ENCODE results near the gene INF2. TPM values are rescaled to one million over a fixed set of nuclear protein-coding genes. Genes with fewer than 3 reads are reported as not detected.

The INF2 gene
- total RNA-seq, 1 donor from 2014 or later, result 126 TPM

DNA sequence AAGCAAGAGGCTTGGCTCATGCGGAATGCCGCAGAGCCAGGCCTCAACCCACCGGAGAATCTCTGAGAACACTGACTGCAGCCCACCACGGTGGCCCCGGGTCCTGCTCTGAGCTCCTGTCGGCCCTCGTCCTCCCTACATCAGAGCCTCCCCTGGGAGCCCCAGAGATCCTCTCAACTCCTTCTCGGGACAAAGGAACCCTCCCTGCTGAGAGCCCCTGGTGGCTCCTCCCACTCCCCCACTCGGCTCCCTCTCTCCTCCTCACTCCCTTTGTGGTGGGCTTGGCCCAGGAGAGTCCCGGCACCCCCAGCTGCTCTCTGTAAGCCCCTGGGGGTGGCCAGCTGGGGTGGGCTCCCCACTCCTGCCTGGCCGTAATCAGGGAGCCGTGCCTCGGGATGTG, 11.1 kb upstream of the INF2 start:
- Histone ChIP-seq H3K27ac (ENCODE audit: low read depth, low read length) (peak overlapping the region; percentile 89), H3K27me3 (ENCODE audit: insufficient read depth, low read length) (no peaks in the 10 kb centered on the region)
- no peak for DNase-seq (ENCODE audit: low read depth)

DNA sequence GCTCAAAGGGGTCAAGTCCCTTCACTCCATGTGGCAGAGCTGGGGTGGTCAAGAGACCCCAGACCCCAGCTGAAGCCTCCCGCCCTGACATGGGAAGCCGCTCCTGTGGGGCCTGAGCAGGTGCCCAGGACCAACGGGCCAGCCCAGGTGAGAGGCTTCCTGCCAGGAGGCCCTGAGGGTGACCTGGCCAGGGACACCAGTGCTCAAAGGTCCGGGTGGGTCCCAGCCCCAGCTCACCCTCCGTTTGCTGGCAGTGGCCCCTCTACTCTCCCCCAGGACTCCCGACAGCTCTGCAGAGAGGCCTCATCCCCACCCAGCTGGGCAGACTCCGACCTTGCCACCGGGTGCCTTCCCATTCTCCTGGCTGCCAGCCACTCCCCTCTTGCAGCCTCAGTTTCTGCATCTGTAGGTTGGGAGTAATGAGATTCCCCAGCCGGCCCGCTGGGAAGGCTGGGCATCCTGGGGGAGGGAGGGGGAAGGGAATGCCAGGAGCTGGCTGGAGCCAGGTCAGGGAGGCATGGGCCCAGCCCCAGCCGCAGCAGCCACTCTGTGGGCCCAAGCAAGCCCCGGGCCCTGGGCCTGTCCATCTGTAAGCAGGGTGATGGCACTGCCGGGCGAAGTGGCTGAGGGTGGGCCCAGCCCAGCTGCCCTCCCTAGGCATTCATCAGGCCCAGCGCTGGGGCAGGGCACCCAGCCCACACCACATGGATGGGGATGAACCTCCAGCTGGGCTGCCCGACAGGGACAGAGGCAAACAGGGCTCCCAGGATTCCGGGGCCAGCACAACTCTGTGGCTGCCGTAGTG, 10.3 kb upstream of the INF2 start:
- FAIRE-seq, result no peak
- no peak overlapping the region for H3K4me3 Mint-ChIP-seq (ENCODE audit: unreplicated experiment)
- Histone ChIP-seq H3K4me2 (ENCODE audit: low read length) (peak overlapping the region; percentile 89), H3K4me3 (ENCODE audit: insufficient read depth, low read depth, low read length) (no peak overlapping the region), H3K27ac (ENCODE audit: low read depth, low read length) (peak overlapping the region; percentile 89), H4K20me1 (ENCODE audit: insufficient read depth, low read length) (no peaks in the 10 kb centered on the region), H3K4me1 (ENCODE audit: insufficient read depth, low read length) (peaks cover 64% of the 10 kb centered on the region), H3K9ac (ENCODE audit: low read length) (peak overlapping the region; percentile 86), H3K36me3 (ENCODE audit: insufficient read depth, low read length) (no peaks in the 10 kb centered on the region), H2AFZ (ENCODE audit: low read depth, low read length) (no peak overlapping the region), H3K9me3 (ENCODE audit: insufficient read depth, low read depth, low read length) (no peaks in the 10 kb centered on the region), H3K79me2 (ENCODE audit: insufficient read depth, low read length) (no peaks in the 10 kb centered on the region), H3K27me3 (ENCODE audit: insufficient read depth, low read length) (no peaks in the 10 kb centered on the region)
- TF ChIP-seq, protein P1, sequence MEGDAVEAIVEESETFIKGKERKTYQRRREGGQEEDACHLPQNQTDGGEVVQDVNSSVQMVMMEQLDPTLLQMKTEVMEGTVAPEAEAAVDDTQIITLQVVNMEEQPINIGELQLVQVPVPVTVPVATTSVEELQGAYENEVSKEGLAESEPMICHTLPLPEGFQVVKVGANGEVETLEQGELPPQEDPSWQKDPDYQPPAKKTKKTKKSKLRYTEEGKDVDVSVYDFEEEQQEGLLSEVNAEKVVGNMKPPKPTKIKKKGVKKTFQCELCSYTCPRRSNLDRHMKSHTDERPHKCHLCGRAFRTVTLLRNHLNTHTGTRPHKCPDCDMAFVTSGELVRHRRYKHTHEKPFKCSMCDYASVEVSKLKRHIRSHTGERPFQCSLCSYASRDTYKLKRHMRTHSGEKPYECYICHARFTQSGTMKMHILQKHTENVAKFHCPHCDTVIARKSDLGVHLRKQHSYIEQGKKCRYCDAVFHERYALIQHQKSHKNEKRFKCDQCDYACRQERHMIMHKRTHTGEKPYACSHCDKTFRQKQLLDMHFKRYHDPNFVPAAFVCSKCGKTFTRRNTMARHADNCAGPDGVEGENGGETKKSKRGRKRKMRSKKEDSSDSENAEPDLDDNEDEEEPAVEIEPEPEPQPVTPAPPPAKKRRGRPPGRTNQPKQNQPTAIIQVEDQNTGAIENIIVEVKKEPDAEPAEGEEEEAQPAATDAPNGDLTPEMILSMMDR (IDR thresholded peaks at IDR 0.05; ENCODE audit: insufficient read depth, low read depth, low read length), result no peak
- TF ChIP-seq EZH2 (IDR thresholded peaks at IDR 0.05; ENCODE audit: insufficient read depth, low read length), result no peak
- H3K27me3 Mint-ChIP-seq (ENCODE audit: low read depth, unreplicated experiment), result peaks cover 2% of the 10 kb centered on the region
- no peaks in the 10 kb centered on the region for H3K9me3 Mint-ChIP-seq (ENCODE audit: unreplicated experiment)
- no peak for DNase-seq (ENCODE audit: low read depth)
- H3K36me3 Mint-ChIP-seq (ENCODE audit: low read depth, unreplicated experiment), result no peaks in the 10 kb centered on the region
- H3K27ac Mint-ChIP-seq (ENCODE audit: unreplicated experiment), result no peak overlapping the region
- peaks cover 40% of the 10 kb centered on the region for H3K4me1 Mint-ChIP-seq (ENCODE audit: low read depth, unreplicated experiment)

More for the DNA sequence above, 11.1 kb upstream of the INF2 start:
- peak overlapping the region; percentile 86 for H3K9ac ChIP-seq (ENCODE audit: low read length)
- peaks cover 1% of the 10 kb centered on the region for H3K9me3 Mint-ChIP-seq (ENCODE audit: unreplicated experiment)
- no peaks in the 10 kb centered on the region for H3K79me2 ChIP-seq (ENCODE audit: insufficient read depth, low read length)
- H3K36me3 ChIP-seq (ENCODE audit: insufficient read depth, low read length), result no peaks in the 10 kb centered on the region
- peak overlapping the region; percentile 89 for H3K4me2 ChIP-seq (ENCODE audit: low read length)
- H3K27ac Mint-ChIP-seq (ENCODE audit: unreplicated experiment), result peak overlapping the region; percentile 88
- peaks cover 2% of the 10 kb centered on the region for H3K27me3 Mint-ChIP-seq (ENCODE audit: low read depth, unreplicated experiment)
- FAIRE-seq, result no peak
- H3K4me1 ChIP-seq (ENCODE audit: insufficient read depth, low read length), result peaks cover 64% of the 10 kb centered on the region
- H2AFZ ChIP-seq (ENCODE audit: low read depth, low read length), result peak overlapping the region; percentile 76
- no peaks in the 10 kb centered on the region for H3K36me3 Mint-ChIP-seq (ENCODE audit: low read depth, unreplicated experiment)
- no peak overlapping the region for H3K4me3 Mint-ChIP-seq (ENCODE audit: unreplicated experiment)
- H3K4me3 ChIP-seq (ENCODE audit: insufficient read depth, low read depth, low read length), result peak overlapping the region; percentile 44
- no peaks in the 10 kb centered on the region for H4K20me1 ChIP-seq (ENCODE audit: insufficient read depth, low read length)
- TF ChIP-seq EZH2 (IDR thresholded peaks at IDR 0.05; ENCODE audit: insufficient read depth, low read length), result no peak
- TF ChIP-seq, protein P1 (IDR thresholded peaks at IDR 0.05; ENCODE audit: insufficient read depth, low read depth, low read length), result no peak
- no peaks in the 10 kb centered on the region for H3K9me3 ChIP-seq (ENCODE audit: insufficient read depth, low read depth, low read length)
- H3K4me1 Mint-ChIP-seq (ENCODE audit: low read depth, unreplicated experiment), result peaks cover 40% of the 10 kb centered on the region
